ENCODE measurements around the gene LDHD. TPM values are rescaled to one million over a fixed set of nuclear protein-coding genes. Genes with fewer than 3 reads are reported as not detected.

The LDHD gene
- total RNA-seq, 6 experiments from 2014 or later = 62.9 to 98.5 (median 90.2) TPM

DNA sequence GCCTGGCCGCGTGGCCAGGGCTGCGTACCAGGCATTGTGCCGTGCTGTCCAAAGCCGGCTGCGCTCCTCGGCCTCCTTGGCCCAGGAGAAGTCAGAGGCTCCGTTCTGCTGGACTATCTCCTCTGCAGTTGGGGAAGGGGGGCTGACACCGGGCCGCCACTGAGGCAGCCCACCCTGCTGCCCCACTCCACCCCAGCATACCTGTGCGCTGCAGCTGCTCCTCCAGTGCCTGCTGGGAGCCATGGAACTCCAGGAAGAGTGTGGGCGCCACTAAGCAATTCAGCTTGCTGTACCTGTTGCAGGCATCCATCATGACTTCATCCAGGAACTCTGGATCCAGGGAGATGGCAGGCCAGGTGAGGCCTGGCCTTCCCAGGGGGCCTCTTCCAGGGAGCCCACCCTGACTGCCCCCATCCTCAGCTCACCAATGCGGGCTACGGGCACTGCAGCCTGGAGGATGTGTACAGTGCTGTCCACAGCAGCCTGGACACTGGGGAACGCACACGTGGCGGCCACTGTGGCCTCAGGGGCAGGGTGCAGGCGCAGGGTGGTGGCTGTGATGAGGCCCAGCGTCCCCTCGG lies 2.9 kb downstream of the LDHD start:
- intact Hi-C loops (cut with DNase I) = loop anchor here (5.0 to 10.0 kb wide), 2 partner anchors 116 to 119 kb away; partner anchors contain the start of gene ZNRF1 (in 2 of the 2)
- no peak overlapping the region for H3K27ac ChIP-seq
- DNase-seq (peak in 1 of 3 donors; percentile 50), ATAC-seq (no peak)
- H3K4me1 ChIP-seq = peaks cover 0 to 60% (median 16%) of the 10 kb centered on the region in 4 donors
- peaks cover 0 to 13% (median 3%) of the 10 kb centered on the region in 4 donors for H3K36me3 ChIP-seq
- H3K27me3 ChIP-seq = no peaks in the 10 kb centered on the region
- TF ChIP-seq, protein P1, sequence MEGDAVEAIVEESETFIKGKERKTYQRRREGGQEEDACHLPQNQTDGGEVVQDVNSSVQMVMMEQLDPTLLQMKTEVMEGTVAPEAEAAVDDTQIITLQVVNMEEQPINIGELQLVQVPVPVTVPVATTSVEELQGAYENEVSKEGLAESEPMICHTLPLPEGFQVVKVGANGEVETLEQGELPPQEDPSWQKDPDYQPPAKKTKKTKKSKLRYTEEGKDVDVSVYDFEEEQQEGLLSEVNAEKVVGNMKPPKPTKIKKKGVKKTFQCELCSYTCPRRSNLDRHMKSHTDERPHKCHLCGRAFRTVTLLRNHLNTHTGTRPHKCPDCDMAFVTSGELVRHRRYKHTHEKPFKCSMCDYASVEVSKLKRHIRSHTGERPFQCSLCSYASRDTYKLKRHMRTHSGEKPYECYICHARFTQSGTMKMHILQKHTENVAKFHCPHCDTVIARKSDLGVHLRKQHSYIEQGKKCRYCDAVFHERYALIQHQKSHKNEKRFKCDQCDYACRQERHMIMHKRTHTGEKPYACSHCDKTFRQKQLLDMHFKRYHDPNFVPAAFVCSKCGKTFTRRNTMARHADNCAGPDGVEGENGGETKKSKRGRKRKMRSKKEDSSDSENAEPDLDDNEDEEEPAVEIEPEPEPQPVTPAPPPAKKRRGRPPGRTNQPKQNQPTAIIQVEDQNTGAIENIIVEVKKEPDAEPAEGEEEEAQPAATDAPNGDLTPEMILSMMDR (IDR thresholded peaks at IDR 0.05) = no peak
- TF ChIP-seq POLR2A (IDR thresholded peaks at IDR 0.05) = no peak
- no peaks in the 10 kb centered on the region for H3K9me3 ChIP-seq
- WGBS (ENCODE audit: insufficient coverage, low coverage, low lambda C conversion rate, missing lambda C conversion rate) = no CpG with 5 or more reads among the region's 20 CpGs
- H3K4me3 ChIP-seq = no peak overlapping the region

DNA sequence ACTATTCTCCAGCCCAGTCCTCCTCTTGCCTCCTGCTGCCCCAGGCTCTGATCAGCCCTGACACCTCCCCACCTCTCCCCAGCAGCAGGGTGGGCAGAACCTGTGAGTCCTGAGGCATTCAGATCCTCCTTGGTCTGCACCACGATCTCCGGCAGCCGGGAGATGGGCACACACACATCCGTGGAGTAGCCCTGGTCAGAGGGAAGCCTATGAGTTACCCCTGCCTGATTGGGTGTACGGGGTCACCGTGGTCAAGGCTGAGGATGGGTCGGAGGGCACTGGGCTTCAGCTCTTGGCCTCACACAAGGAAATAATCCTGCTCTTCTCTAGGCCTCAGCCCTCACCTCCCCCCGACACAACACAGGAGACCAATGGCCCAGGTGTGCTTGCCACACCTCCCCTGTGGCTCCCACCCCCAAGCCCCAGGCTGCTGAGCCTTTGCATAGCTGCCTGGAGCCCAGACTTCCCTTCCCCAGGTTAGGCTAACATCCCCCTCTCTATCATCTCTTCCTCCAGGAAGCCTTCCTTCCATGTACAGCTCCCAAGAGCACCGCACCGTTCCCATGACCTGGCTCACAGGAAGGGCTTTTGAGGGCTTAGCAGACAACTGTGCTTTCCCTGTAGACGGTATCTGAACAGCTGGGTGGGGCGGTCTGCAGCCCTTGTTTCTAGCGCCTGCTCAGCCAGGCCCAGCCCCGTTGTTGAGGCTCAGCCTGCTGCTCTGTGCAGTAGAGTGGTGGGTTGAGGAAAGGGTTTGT lies 3.7 kb downstream of the LDHD start:
- 49% methylated on average over 9 of the region's 14 CpGs for WGBS (ENCODE audit: insufficient coverage, low coverage, low lambda C conversion rate, missing lambda C conversion rate)
- intact Hi-C loops (cut with DNase I) = loop anchor here (5.0 to 10.0 kb wide), 2 partner anchors 116 to 118 kb away; partner anchors contain the start of gene ZNRF1 (in 2 of the 2)
- Histone ChIP-seq H3K9me3 (no peaks in the 10 kb centered on the region), H3K27ac (no peak overlapping the region), H3K27me3 (no peaks in the 10 kb centered on the region), H3K36me3 (peaks cover 0 to 13% (median 3%) of the 10 kb centered on the region in 4 donors), H3K4me1 (peaks cover 0 to 62% (median 18%) of the 10 kb centered on the region in 4 donors), H3K4me3 (no peak overlapping the region)
- no peak for TF ChIP-seq POLR2A (IDR thresholded peaks at IDR 0.05)
- TF ChIP-seq, protein P1 (IDR thresholded peaks at IDR 0.05) = no peak
- ATAC-seq (no peak), DNase-seq (peak in 1 of 3 donors; percentile 55)

DNA sequence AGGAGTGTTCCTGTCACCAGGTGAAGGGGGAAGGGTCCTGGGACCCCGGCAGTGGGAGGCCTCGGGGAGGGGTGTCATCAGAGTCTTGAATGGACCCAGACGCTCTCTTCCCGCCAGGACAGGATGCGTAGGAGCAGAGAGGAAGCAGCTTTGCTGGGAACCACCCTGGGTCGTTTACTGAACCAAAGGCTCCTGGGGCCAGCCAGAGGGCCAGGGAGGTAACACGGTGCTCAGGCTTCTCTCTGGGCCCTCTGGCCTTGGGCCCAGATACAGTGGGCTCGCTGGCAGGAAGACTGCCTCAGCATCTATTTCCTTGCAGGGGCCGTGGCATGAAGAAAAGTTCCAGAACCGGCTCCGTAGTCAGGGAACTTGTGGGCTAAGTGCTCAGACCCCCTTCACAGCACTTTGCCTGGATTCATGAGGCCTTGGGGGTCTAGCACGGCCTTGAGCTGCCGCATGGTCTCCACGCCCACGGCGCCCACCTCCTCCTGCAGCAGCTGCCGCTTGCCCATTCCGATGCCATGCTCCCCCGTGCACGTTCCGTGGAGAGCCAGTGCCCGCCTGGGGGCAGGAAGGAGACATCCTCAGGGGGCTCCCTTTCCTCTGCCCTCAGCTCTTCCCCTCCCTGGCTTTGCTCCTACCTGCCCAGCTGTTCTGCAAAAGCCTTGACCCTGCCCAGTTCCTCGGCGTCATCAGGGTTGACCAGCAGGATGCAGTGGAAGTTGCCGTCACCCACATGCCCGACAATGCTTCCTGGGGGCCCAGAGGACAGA lies 4.4 kb downstream of the LDHD start:
- Histone ChIP-seq H3K4me3 (no peak overlapping the region), H3K36me3 (peaks cover 0 to 13% (median 3%) of the 10 kb centered on the region in 4 donors), H3K27ac (no peak overlapping the region), H3K9me3 (no peaks in the 10 kb centered on the region), H3K4me1 (peaks cover 0 to 55% (median 18%) of the 10 kb centered on the region in 4 donors), H3K27me3 (no peaks in the 10 kb centered on the region)
- DNase-seq (peak in 2 of 3 donors; percentile 50 to 61), ATAC-seq (peak in 1 of 4 donors; percentile 1)
- TF ChIP-seq POLR2A (IDR thresholded peaks at IDR 0.05) = no peak
- WGBS (ENCODE audit: insufficient coverage, low coverage, low lambda C conversion rate, missing lambda C conversion rate) = 33% methylated on average over 4 of the region's 26 CpGs
- intact Hi-C loops (cut with DNase I) = loop anchor here (5.0 to 10.0 kb wide), 2 partner anchors 115 to 117 kb away; partner anchors contain the start of gene ZNRF1 (in 2 of the 2)

DNA sequence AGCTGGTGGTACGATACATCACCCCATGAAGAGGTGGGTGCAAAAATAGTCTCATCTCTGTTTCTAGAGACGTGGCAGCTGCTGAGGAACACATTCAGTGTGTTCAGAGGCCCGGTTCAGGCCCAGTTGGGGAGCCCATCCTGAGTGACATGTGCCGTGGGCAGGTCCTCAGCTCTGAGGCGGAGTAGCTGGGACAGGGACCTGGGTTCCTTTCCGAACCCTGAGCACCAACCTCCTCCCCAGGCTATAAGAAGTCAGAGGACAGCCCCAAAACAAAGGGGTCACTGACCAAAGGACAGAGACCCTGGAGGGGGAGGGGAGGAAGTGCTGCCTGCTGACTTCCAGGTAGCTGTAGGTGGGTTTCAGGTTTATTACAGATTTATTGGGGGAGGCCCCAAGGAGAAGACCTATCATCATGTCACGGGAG lies 5.1 kb downstream of the LDHD start:
- peaks cover 0 to 54% (median 18%) of the 10 kb centered on the region in 4 donors for H3K4me1 ChIP-seq
- H3K9me3 ChIP-seq = no peaks in the 10 kb centered on the region
- ATAC-seq (peak in 2 of 4 donors; percentile 0 to 1), DNase-seq (no peak)
- whole genome bisulfite sequencing (ENCODE audit: insufficient coverage, low coverage, low lambda C conversion rate, missing lambda C conversion rate) = 36% methylated on average over 7 of the region's 7 CpGs
- peaks cover 0 to 13% (median 3%) of the 10 kb centered on the region in 4 donors for H3K36me3 ChIP-seq
- peak overlapping the region in 1 of 3 donors; percentile 81 for H3K27ac ChIP-seq
- TF ChIP-seq, protein P1 (IDR thresholded peaks at IDR 0.05) = no peak
- no peak for TF ChIP-seq POLR2A (IDR thresholded peaks at IDR 0.05)
- H3K27me3 ChIP-seq = no peaks in the 10 kb centered on the region
- intact Hi-C loops (cut with DNase I) = loop anchor here (5.0 to 10.0 kb wide), 2 partner anchors 114 to 117 kb away; partner anchors contain the start of gene ZNRF1 (in 2 of the 2)
- H3K4me3 ChIP-seq = no peak overlapping the region
